Esophagus squamous epithelium (tissue), 4 donors: ENCODE results near the gene NTMT1.

Experiments
- POLR2A ChIP-seq, 4 donors: fragments of 450-650 bp; IDR thresholded peaks; one replicate each; pipeline ENCODE4 v1.6.1; 2017; ENCODE audit warnings: antibody characterized with exemption in 4 of 4, mild to moderate bottlenecking in 4 of 4, moderate library complexity in 3 of 4
- TF ChIP-seq, protein P1 (sequence below), 6 experiments: fragments of 450-650 bp in 4 of 6; fragments of 200-600 bp in 2 of 6; sonication (generic) in 2 of 6; IDR thresholded peaks; one replicate each; pipeline ENCODE4 v1.5.1; 2016 to 2019; ENCODE audit warnings: antibody characterized with exemption in 6 of 6, mild to moderate bottlenecking in 4 of 6, moderate library complexity in 4 of 6

DNA sequence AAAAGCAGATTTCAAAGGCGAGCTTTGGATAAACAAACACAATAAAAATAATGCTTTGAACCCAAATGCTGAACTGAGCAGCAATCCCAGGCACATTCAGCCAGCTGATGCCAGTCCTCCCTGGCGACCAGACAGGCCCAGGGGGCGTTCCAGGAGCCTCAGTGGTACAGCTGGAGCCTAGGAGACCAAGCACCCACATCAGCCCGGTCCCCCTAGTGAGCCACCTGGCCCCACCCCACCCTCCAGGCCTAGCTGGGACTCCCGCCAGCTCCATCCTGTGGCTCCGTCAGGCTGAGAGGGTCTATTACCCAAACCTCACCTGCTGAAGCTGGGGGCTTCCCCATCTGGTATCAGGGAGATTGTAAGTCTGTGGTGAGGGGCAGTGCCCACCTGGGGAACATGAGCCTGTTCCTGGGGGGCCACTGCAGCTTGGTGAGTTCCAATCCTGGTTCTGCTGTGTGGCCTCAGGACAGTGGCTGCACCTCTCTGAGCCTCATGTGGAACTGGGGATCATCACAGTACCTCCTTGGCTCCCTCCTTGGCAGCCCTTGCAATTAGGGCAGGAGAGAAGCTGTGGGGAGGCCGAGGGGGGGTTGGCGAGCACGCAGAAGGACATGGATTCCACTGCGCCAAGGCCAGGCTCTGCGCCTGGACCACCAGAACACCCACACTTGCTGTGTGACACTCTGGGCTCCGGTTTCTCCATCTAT lies 21.8 kb upstream of the NTMT1 start:
- TF ChIP-seq, protein P1, sequence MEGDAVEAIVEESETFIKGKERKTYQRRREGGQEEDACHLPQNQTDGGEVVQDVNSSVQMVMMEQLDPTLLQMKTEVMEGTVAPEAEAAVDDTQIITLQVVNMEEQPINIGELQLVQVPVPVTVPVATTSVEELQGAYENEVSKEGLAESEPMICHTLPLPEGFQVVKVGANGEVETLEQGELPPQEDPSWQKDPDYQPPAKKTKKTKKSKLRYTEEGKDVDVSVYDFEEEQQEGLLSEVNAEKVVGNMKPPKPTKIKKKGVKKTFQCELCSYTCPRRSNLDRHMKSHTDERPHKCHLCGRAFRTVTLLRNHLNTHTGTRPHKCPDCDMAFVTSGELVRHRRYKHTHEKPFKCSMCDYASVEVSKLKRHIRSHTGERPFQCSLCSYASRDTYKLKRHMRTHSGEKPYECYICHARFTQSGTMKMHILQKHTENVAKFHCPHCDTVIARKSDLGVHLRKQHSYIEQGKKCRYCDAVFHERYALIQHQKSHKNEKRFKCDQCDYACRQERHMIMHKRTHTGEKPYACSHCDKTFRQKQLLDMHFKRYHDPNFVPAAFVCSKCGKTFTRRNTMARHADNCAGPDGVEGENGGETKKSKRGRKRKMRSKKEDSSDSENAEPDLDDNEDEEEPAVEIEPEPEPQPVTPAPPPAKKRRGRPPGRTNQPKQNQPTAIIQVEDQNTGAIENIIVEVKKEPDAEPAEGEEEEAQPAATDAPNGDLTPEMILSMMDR (IDR thresholded peaks at IDR 0.05), result no peak
- no peak for TF ChIP-seq POLR2A (IDR thresholded peaks at IDR 0.05)
